OCI-LY3 (cell line): ENCODE measurements around the gene SLIT1.

ENCODE experiments used
- EZH2phosphoT487 ChIP-seq: fragments of 200-600 bp; shearing (Covaris generic); IDR thresholded peaks from 2 replicates; pipeline ENCODE4 v1.6.1; 2018; ENCODE audit warnings: antibody characterized with exemption, mixed run types, low read depth
- TF ChIP-seq, protein P1 (sequence below): fragments of 200-600, 300-600 bp; sonication (generic); IDR thresholded peaks from 2 replicates; pipeline ENCODE4 v1.5.1; 2014; ENCODE audit warnings: antibody characterized with exemption, low read length, low read depth

DNA sequence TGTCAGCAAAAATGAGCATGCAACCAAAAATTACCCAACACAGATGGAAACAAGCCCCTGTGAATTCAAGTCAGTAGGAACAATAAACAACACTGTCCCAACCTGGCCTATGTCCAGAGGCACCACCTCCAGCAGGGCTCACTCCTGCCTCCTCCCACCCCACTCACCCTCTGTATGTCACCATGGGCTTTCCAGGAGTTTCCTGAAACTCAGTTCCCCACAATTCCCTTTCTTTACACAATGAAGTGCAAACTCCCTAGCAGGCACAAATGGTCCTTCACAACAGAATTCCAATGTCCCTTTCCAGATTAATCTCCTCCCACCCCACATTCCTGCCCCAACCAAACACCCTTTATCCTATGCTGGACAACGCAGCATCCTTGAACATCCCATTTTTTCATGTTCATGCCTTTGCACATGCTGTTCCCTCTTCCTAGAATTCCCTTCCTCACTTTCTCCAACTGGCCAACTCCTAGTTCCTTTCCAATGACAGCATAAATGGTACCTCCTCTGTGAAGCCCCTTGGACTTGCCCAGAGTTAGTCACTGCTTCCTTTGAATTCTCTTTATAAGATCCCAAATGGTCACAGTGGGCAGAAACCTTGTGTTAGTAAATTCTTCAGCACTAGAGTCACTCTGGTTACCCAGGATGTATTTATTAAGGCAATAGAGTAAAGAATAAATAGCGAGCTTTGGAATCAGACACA is 157.5 kb downstream of the SLIT1 start:
- TF ChIP-seq, protein P1, sequence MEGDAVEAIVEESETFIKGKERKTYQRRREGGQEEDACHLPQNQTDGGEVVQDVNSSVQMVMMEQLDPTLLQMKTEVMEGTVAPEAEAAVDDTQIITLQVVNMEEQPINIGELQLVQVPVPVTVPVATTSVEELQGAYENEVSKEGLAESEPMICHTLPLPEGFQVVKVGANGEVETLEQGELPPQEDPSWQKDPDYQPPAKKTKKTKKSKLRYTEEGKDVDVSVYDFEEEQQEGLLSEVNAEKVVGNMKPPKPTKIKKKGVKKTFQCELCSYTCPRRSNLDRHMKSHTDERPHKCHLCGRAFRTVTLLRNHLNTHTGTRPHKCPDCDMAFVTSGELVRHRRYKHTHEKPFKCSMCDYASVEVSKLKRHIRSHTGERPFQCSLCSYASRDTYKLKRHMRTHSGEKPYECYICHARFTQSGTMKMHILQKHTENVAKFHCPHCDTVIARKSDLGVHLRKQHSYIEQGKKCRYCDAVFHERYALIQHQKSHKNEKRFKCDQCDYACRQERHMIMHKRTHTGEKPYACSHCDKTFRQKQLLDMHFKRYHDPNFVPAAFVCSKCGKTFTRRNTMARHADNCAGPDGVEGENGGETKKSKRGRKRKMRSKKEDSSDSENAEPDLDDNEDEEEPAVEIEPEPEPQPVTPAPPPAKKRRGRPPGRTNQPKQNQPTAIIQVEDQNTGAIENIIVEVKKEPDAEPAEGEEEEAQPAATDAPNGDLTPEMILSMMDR = no peak
- TF ChIP-seq EZH2phosphoT487 = no peak
